Measurements from ENCODE around the gene GABRB1.

Gene GABRB1

DNA sequence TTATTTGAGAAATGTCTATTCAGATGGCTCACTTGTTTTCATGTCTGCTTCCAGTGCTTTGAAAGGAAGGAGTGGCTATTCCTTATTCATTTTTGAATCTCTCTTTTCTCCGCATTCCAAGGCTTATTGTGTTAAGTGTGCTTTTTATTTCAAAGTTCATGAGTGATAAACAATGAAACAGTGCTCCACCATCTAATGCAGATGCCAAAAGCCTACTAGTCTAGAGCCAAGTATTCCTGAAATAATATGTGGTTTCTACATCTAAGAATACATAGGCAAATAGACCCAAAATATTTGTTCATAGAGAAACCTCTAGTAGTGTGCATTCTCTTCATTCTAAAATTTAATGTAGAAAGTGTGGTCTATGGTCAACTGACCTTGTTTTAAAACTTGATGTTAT is 187.3 kb downstream of the GABRB1 start:
- H3K4me3 ChIP-seq (ENCODE audit: low read depth, low read length), result no peak overlapping the region

DNA sequence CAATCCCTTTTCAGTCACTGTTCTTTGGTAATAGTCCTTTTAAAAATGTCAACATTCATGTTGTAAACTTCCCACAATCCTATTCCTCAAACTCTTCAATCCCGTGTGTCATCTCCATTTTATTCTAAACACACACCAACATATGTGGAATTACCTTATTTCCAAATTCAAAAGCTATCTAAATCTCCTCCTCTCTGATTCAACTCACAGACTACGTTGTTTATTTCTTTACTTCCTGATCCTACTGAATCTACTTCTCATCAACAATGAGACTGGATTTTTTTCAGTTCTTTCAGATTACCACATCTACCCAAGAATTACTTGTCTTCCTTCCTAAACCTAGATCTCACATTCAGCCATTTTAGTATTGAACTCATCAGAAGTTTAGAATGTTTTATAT is 188.2 kb downstream of the GABRB1 start:
- no peaks in the 10 kb centered on the region for H3K4me1 ChIP-seq (ENCODE audit: control insufficient read depth, insufficient read depth, low read length)
- CTCF ChIA-PET, result no interaction called here
- H3K27ac ChIP-seq (ENCODE audit: extremely low read depth, low read depth, low read length), result no peak overlapping the region
- no peaks in the 10 kb centered on the region for H3K9me3 ChIP-seq (ENCODE audit: control insufficient read depth, insufficient read depth, low read depth, low read length)
- POLR2A ChIA-PET, result no interaction called here
- TF ChIP-seq ZBTB8A (tag by site-specific recombination; IDR thresholded peaks at IDR 0.05) (no peak), ZNF311 (tag by site-specific recombination; IDR thresholded peaks at IDR 0.05; ENCODE audit: borderline replicate concordance) (no peak), ZNF830 (tag by site-specific recombination; IDR thresholded peaks at IDR 0.05; ENCODE audit: low read depth) (no peak), ZNF157 (tag by site-specific recombination; IDR thresholded peaks at IDR 0.05) (no peak), BCL11A (tag by site-specific recombination; IDR thresholded peaks at IDR 0.05; ENCODE audit: low read depth) (no peak), ZNF426 (tag by site-specific recombination; IDR thresholded peaks at IDR 0.05) (no peak), HOXA7 (CRISPR knock-in tag; IDR thresholded peaks at IDR 0.05; ENCODE audit: borderline replicate concordance) (no peak), ZNF16 (tag by site-specific recombination; IDR thresholded peaks at IDR 0.05; ENCODE audit: low read depth) (no peak), ZNF629 (tag by site-specific recombination; IDR thresholded peaks at IDR 0.05) (no peak), ZNF624 (tag by site-specific recombination; IDR thresholded peaks at IDR 0.05) (no peak), ZNF776 (tag by site-specific recombination; IDR thresholded peaks at IDR 0.05; ENCODE audit: borderline replicate concordance) (no peak), ZNF777 (tag by site-specific recombination; IDR thresholded peaks at IDR 0.05; ENCODE audit: borderline replicate concordance) (no peak), ZNF202 (tag by site-specific recombination; IDR thresholded peaks at IDR 0.05; ENCODE audit: borderline replicate concordance) (no peak), ZXDB (tag by site-specific recombination; IDR thresholded peaks at IDR 0.05) (no peak)
- TF ChIP-seq, protein P1, sequence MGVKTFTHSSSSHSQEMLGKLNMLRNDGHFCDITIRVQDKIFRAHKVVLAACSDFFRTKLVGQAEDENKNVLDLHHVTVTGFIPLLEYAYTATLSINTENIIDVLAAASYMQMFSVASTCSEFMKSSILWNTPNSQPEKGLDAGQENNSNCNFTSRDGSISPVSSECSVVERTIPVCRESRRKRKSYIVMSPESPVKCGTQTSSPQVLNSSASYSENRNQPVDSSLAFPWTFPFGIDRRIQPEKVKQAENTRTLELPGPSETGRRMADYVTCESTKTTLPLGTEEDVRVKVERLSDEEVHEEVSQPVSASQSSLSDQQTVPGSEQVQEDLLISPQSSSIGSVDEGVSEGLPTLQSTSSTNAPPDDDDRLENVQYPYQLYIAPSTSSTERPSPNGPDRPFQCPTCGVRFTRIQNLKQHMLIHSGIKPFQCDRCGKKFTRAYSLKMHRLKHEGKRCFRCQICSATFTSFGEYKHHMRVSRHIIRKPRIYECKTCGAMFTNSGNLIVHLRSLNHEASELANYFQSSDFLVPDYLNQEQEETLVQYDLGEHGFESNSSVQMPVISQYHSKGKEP (tag by site-specific recombination; IDR thresholded peaks at IDR 0.05), result no peak
- TF ChIP-seq, protein P2, sequence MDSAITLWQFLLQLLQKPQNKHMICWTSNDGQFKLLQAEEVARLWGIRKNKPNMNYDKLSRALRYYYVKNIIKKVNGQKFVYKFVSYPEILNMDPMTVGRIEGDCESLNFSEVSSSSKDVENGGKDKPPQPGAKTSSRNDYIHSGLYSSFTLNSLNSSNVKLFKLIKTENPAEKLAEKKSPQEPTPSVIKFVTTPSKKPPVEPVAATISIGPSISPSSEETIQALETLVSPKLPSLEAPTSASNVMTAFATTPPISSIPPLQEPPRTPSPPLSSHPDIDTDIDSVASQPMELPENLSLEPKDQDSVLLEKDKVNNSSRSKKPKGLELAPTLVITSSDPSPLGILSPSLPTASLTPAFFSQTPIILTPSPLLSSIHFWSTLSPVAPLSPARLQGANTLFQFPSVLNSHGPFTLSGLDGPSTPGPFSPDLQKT (IDR thresholded peaks at IDR 0.05; ENCODE audit: borderline replicate concordance, low read depth, low read length), result no peak
- no peak overlapping the region for H3K4me3 ChIP-seq (ENCODE audit: low read depth, low read length)
- no peaks in the 10 kb centered on the region for H3K36me3 ChIP-seq (ENCODE audit: control insufficient read depth in 2 of 2, insufficient read depth in 1 of 2, low read length in 2 of 2)

More for the DNA sequence above, 187.3 kb downstream of the GABRB1 start:
- ChIA-PET POLR2A (no interaction called here), CTCF (no interaction called here)
- no peaks in the 10 kb centered on the region for H3K36me3 ChIP-seq (ENCODE audit: control insufficient read depth in 2 of 2, insufficient read depth in 1 of 2, low read length in 2 of 2)
- H3K9me3 ChIP-seq (ENCODE audit: control insufficient read depth, insufficient read depth, low read depth, low read length), result no peaks in the 10 kb centered on the region
- no peak for TF ChIP-seq ZFP41 (tag by site-specific recombination; IDR thresholded peaks at IDR 0.05; ENCODE audit: borderline replicate concordance)
- no peak for TF ChIP-seq ZNF2 (tag by site-specific recombination; IDR thresholded peaks at IDR 0.05)
- TF ChIP-seq ZNF157 (tag by site-specific recombination; IDR thresholded peaks at IDR 0.05), result no peak
- TF ChIP-seq SCRT2 (tag by site-specific recombination; IDR thresholded peaks at IDR 0.05), result no peak
- no peak for TF ChIP-seq ZNF354C (tag by site-specific recombination; IDR thresholded peaks at IDR 0.05; ENCODE audit: borderline replicate concordance, low read depth)
- TF ChIP-seq ZNF48 (tag by site-specific recombination; IDR thresholded peaks at IDR 0.05), result no peak
- no peak for TF ChIP-seq BCL11A (tag by site-specific recombination; IDR thresholded peaks at IDR 0.05; ENCODE audit: low read depth)
- TF ChIP-seq, protein P3, sequence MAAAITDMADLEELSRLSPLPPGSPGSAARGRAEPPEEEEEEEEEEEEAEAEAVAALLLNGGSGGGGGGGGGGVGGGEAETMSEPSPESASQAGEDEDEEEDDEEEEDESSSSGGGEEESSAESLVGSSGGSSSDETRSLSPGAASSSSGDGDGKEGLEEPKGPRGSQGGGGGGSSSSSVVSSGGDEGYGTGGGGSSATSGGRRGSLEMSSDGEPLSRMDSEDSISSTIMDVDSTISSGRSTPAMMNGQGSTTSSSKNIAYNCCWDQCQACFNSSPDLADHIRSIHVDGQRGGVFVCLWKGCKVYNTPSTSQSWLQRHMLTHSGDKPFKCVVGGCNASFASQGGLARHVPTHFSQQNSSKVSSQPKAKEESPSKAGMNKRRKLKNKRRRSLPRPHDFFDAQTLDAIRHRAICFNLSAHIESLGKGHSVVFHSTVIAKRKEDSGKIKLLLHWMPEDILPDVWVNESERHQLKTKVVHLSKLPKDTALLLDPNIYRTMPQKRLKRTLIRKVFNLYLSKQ (tag by site-specific recombination; IDR thresholded peaks at IDR 0.05; ENCODE audit: borderline replicate concordance), result no peak
- no peak for TF ChIP-seq ZNF664 (tag by site-specific recombination; IDR thresholded peaks at IDR 0.05)
- no peak for TF ChIP-seq ZSCAN16 (tag by site-specific recombination; IDR thresholded peaks at IDR 0.05)
- no peak for TF ChIP-seq ZFP37 (tag by site-specific recombination; IDR thresholded peaks at IDR 0.05)
- TF ChIP-seq ZNF621 (tag by site-specific recombination; IDR thresholded peaks at IDR 0.05), result no peak
- no peaks in the 10 kb centered on the region for H3K4me1 ChIP-seq (ENCODE audit: control insufficient read depth, insufficient read depth, low read length)
- no peak overlapping the region for H3K27ac ChIP-seq (ENCODE audit: extremely low read depth, low read depth, low read length)
